Measurements from ENCODE around the gene THOC6. TPM values are rescaled to one million over a fixed set of nuclear protein-coding genes. Genes with fewer than 3 reads are reported as not detected.
"Not testable (repeated sequence)": the region's sequence is repeated elsewhere in the genome, so short reads cannot be mapped to it uniquely, and the experiment has no call there.

The THOC6 gene
- total and polyA plus RNA-seq, 9 of the 15 experiments (the other 6 are each of a cell fraction or from before 2014, with no cell fraction given) = 2.5 to 65.4 (median 42.3) TPM

DNA sequence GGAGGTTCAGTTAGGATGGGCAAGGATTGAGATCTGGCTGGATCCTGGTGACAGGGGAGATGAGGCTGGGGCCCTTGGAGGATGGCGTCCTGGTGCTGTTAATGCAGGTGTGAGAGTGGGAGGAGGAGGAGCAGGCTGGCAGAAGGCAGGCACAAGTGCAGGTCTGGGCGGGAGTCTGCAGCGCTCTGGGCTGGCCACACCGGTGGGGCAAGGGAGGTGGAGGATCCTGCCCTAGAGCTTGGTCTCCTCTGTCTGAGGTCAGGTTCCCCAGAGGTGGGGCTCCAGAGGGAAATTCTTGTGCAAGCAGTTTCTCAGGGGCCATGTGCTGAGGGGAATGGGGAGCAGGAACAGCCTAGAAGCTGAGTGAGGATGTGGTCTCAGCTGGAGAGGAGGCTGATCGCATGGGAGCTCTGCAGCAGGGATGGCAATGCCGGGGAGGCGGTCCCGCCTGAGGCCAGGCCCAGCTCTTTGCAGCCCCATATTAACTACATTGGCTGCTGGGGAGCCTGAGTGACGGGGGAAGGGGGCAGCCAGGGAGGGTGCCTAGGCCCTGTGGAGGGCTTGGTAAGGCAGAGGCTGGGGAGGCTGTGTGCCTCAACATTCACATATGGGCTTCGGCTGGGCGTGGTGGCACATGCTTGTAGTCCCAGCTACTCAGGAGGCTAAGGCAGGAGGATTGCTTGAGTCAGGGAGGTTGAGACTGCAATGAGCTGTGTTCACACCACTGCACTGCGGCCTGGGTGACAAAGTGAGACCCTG is 28.9 kb downstream of the THOC6 start:
- H4K20me1 ChIP-seq (replicated peaks; ENCODE audit: control insufficient read depth, insufficient read depth, low read length); H3K9ac ChIP-seq (ENCODE audit: insufficient read depth in 1 of 2, low read depth in 2 of 2, low read length in 2 of 2); H3K9me3 ChIP-seq (replicated peaks; ENCODE audit: control insufficient read depth, insufficient read depth, low read depth, low read length); DNase-seq (ENCODE audit: extremely low read depth in 1 of 4, low spot score in 3 of 4); ATAC-seq; H3K27ac ChIP-seq (ENCODE audit: extremely low read depth, low read depth, low read length); in situ Hi-C loops (cut with MboI); CTCF ChIA-PET (ENCODE audit: low intra/inter-chr PET ratio); H3K79me2 ChIP-seq (ENCODE audit: control insufficient read depth, insufficient read depth, low read length); POLR2A ChIA-PET; BruUV-seq (replicated peaks); FAIRE-seq; H2AFZ ChIP-seq (ENCODE audit: low read depth, low read length); H3K9me1 ChIP-seq (ENCODE audit: control insufficient read depth, insufficient read depth, low read length); H3K36me3 ChIP-seq (ENCODE audit: control insufficient read depth, insufficient read depth, low read length); H3K4me3 ChIP-seq; H3K4me2 ChIP-seq (ENCODE audit: insufficient read depth, low read length): not testable (repeated sequence)
- intact Hi-C loops (cut with micrococcal nuclease) = loop anchor here (10.0 kb wide), 1 partner anchor 122 kb away; no protein-coding TSS in a partner anchor
- WGBS (ENCODE audit: insufficient coverage, low coverage, missing lambda C conversion rate) = 36% methylated on average over 9 of the region's 12 CpGs
- H3K27me3 ChIP-seq (ENCODE audit: control insufficient read depth in 2 of 2, insufficient read depth in 2 of 2, low read length in 2 of 2) = peaks cover 2 to 21% of the 10 kb centered on the region in 2 experiments; a peak in 3 of 5 replicates
- H3K4me1 ChIP-seq (replicated peaks in 1 of 2; ENCODE audit: control insufficient read depth in 2 of 2, insufficient read depth in 2 of 2, low read length in 2 of 2) = peaks cover 3 to 23% of the 10 kb centered on the region in 2 experiments; a peak in 3 of 5 replicates

DNA sequence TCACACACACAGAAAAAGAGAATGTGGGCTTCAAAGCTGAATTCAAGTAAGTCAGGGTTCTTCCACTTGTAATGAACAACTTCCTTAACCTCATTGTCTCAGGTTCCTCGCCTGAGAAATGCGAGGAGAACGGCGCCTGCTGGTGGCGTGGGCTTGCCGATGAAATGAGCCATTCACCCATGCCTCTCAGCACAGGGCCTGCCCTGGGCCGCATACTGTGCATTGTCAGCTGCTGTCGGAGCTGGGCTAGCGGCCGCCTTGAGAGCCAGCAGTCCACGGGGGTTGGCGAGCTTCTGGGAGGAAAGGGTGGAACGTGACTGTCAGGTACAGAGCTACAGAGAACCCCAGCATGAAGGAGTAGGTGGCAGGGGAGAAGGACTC is 29.5 kb downstream of the THOC6 start:
- ATAC-seq (0 out of 3 replicates have a peak, but pooled peaks have one; percentile 16), FAIRE-seq (peak; percentile 77)
- H3K9me1 ChIP-seq (ENCODE audit: control insufficient read depth, insufficient read depth, low read length); BruUV-seq (replicated peaks); CTCF ChIA-PET (ENCODE audit: low intra/inter-chr PET ratio); H2AFZ ChIP-seq (ENCODE audit: low read depth, low read length); H3K36me3 ChIP-seq (ENCODE audit: control insufficient read depth, insufficient read depth, low read length); in situ Hi-C loops (cut with MboI); POLR2A ChIA-PET; H3K79me2 ChIP-seq (ENCODE audit: control insufficient read depth, insufficient read depth, low read length); H3K4me3 ChIP-seq; DNase-seq (ENCODE audit: extremely low read depth in 1 of 4, low spot score in 3 of 4); H3K4me2 ChIP-seq (ENCODE audit: insufficient read depth, low read length); H3K27ac ChIP-seq (ENCODE audit: extremely low read depth, low read depth, low read length); H4K20me1 ChIP-seq (replicated peaks; ENCODE audit: control insufficient read depth, insufficient read depth, low read length); H3K9ac ChIP-seq (ENCODE audit: insufficient read depth in 1 of 2, low read depth in 2 of 2, low read length in 2 of 2); H3K9me3 ChIP-seq (replicated peaks; ENCODE audit: control insufficient read depth, insufficient read depth, low read depth, low read length): not testable (repeated sequence)
- WGBS (ENCODE audit: insufficient coverage, low coverage, missing lambda C conversion rate) = 51% methylated on average over 7 of the region's 13 CpGs
- Histone ChIP-seq H3K27me3 (ENCODE audit: control insufficient read depth in 2 of 2, insufficient read depth in 2 of 2, low read length in 2 of 2) (peaks cover under 1 to 19% of the 10 kb centered on the region in 2 experiments; a peak in 3 of 5 replicates), H3K4me1 (replicated peaks in 1 of 2; ENCODE audit: control insufficient read depth in 2 of 2, insufficient read depth in 2 of 2, low read length in 2 of 2) (peaks cover 3 to 29% of the 10 kb centered on the region in 2 experiments; a peak in 4 of 5 replicates)
- intact Hi-C loops (cut with micrococcal nuclease) = loop anchor here (10.0 kb wide), 1 partner anchor 121 kb away; no protein-coding TSS in a partner anchor
- TF ChIP-seq, protein P1, sequence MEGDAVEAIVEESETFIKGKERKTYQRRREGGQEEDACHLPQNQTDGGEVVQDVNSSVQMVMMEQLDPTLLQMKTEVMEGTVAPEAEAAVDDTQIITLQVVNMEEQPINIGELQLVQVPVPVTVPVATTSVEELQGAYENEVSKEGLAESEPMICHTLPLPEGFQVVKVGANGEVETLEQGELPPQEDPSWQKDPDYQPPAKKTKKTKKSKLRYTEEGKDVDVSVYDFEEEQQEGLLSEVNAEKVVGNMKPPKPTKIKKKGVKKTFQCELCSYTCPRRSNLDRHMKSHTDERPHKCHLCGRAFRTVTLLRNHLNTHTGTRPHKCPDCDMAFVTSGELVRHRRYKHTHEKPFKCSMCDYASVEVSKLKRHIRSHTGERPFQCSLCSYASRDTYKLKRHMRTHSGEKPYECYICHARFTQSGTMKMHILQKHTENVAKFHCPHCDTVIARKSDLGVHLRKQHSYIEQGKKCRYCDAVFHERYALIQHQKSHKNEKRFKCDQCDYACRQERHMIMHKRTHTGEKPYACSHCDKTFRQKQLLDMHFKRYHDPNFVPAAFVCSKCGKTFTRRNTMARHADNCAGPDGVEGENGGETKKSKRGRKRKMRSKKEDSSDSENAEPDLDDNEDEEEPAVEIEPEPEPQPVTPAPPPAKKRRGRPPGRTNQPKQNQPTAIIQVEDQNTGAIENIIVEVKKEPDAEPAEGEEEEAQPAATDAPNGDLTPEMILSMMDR (IDR thresholded peaks at IDR 0.05 in 2 of 3, conservative IDR thresholded peaks at IDR 0.05 in 1 of 3; ENCODE audit: insufficient read depth in 2 of 3, low read depth in 1 of 3, low read length in 3 of 3) = peak in 1 of 3 experiments; percentile 9; a peak in 1 of 6 replicates
- TF ChIP-seq RAD21 (CRISPR knock-in tag; conservative IDR thresholded peaks at IDR 0.05 in 1 of 2, IDR thresholded peaks at IDR 0.05 in 1 of 2) = peak in 1 of 2 experiments; percentile 3; a peak in 1 of 4 replicates

All from K562 (cell line).